GM18498 (cell line): ENCODE results near the gene MARCHF10.
A peak's percentile ranks its signal among the peaks of the same experiment; 100 is the strongest.

Experiments used
- ATAC-seq: cut with Tn5 transposase; IDR thresholded peaks from one replicate; pipeline ENCODE4 v1.9.1; 2021; ENCODE audit warnings: mild to moderate bottlenecking, moderate library complexity; ENCODE audit not compliant: unreplicated experiment

MARCHF10 gene

GRCh38 chr17:62755141-62755851, 52.8 kb downstream of the MARCHF10 start:
- ATAC-seq, result no peak

GRCh38 chr17:62754631-62755030, 53.5 kb downstream of the MARCHF10 start:
- ATAC-seq, result no peak

GRCh38 chr17:62753562-62753961, 54.6 kb downstream of the MARCHF10 start:
- ATAC-seq, result no peak

GRCh38 chr17:62751060-62751691, 56.9 kb downstream of the MARCHF10 start:
- no peak for ATAC-seq

- ATAC-seq, result no peak
Measured at GRCh38 chr17:62750631-62751051, 57.5 kb downstream of the MARCHF10 start.

- no peak for ATAC-seq
Measured at GRCh38 chr17:62749926-62750325, 58.2 kb downstream of the MARCHF10 start.

- ATAC-seq, result no peak
Measured at GRCh38 chr17:62746941-62747340, 61.2 kb downstream of the MARCHF10 start.

- ATAC-seq, result no peak
Measured at GRCh38 chr17:62745806-62746205, 62.3 kb downstream of the MARCHF10 start.

- no peak for ATAC-seq
Measured at GRCh38 chr17:62744259-62744658, 63.9 kb downstream of the MARCHF10 start.

GRCh38 chr17:62741290-62741689, 66.8 kb downstream of the MARCHF10 start:
- peak; percentile 62 for ATAC-seq

- ATAC-seq, result no peak
Measured at GRCh38 chr17:62739645-62740388, 68.3 kb downstream of the MARCHF10 start.

GRCh38 chr17:62738281-62738680, 69.8 kb downstream of the MARCHF10 start:
- ATAC-seq, result no peak

GRCh38 chr17:62737513-62737912, 70.6 kb downstream of the MARCHF10 start:
- ATAC-seq, result no peak

- ATAC-seq, result no peak
Measured at GRCh38 chr17:62735044-62735651, 73.0 kb downstream of the MARCHF10 start.

GRCh38 chr17:62732125-62732524, 76.0 kb downstream of the MARCHF10 start:
- ATAC-seq, result no peak

GRCh38 chr17:62727916-62728672, 80.0 kb downstream of the MARCHF10 start:
- ATAC-seq, result no peak

GRCh38 chr17:62725791-62726249, 82.3 kb downstream of the MARCHF10 start:
- ATAC-seq, result no peak

GRCh38 chr17:62724398-62725146, 83.5 kb downstream of the MARCHF10 start:
- peak; percentile 95 for ATAC-seq

- no peak for ATAC-seq
Measured at GRCh38 chr17:62723842-62724241, 84.3 kb downstream of the MARCHF10 start.

- ATAC-seq, result no peak
Measured at GRCh38 chr17:62722625-62723024, 85.5 kb downstream of the MARCHF10 start.
